GM12873 (cell line): ENCODE results near the gene SCCPDH.

ENCODE experiments used
- CTCF ChIP-seq: IDR thresholded peaks from 2 replicates; pipeline ENCODE4 v1.5.1; 2012; ENCODE audit warnings: low read depth, mild to moderate bottlenecking, moderate library complexity, low read length, control low read depth; ENCODE audit not compliant: insufficient read depth; ENCODE audit errors: missing control alignments

Gene SCCPDH

GRCh38 chr1:246709196-246709595, 15.0 kb upstream of the SCCPDH start:
- no peak for TF ChIP-seq CTCF

- TF ChIP-seq CTCF: no peak
These were observed 14.4 kb upstream of the SCCPDH start for GRCh38 chr1:246709835-246710234.

GRCh38 chr1:246711548-246712003, 12.6 kb upstream of the SCCPDH start:
- no peak for TF ChIP-seq CTCF

DNA sequence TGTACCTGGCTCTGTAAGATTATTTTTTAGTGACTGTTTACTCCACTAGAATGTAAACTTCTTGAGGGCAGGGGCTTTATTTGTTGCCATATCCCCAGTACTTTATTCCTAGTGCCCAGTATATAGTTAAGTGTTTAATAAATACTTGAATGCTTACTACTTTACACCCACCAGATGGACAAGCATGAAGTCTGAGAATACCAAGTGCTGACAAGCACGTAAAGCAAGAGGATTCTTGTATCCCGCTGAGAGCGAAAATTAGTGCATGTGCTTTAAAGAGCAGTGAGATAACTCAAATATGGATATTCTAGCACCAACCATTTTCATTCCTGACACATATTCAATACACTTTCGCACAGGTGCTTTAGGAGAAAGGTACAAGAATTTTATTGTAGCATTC, 1.5 kb upstream of the SCCPDH start:
- TF ChIP-seq CTCF: no peak

GRCh38 chr1:246724731-246725095, 504 bp downstream of the SCCPDH start:
- TF ChIP-seq CTCF: no peak

- no peak for TF ChIP-seq CTCF
These were observed 982 bp downstream of the SCCPDH start for GRCh38 chr1:246725191-246725590.

DNA sequence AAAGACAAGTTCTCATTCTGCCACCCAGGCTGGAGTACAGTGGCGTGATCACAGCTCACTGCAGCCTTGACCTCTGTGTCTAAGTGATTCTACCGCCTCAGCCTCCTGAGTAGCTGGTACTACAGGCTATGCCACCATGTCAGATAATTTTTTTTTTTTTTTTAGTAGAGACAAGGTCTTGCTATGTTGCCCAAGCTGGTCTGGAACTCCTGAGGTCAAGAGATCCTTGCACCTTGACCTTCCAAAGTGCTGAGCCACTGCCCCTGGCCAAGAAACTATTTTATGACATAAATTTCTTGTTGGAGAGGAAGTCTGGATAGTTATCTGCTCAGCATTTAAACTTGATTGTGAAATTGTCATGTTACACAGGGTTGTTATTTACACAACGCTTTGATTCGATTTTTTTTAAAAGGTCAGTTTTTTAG, 2.1 kb downstream of the SCCPDH start:
- no peak for TF ChIP-seq CTCF
